Sigmoid colon (tissue), 7 donors: ENCODE results near the gene TBC1D23. TPM values are rescaled to one million over a fixed set of nuclear protein-coding genes. Genes with fewer than 3 reads are reported as not detected.
A peak's percentile ranks its signal among the peaks of the same experiment; 100 is the strongest.

Source experiments
- DNase-seq: peaks from one replicate; pipeline ENCODE4 v3.0.0-alpha.2; 2019
- H3K27ac ChIP-seq, 4 donors: fragments of 200-600 bp; sonication (generic); one replicate each; pipeline ENCODE4 v1.5.1; 2016 to 2019; ENCODE audit warnings: mild to moderate bottlenecking in 1 of 4
- H3K27me3 ChIP-seq, 3 donors: fragments of 200-600 bp; sonication (generic); one replicate each; pipeline ENCODE4 v1.5.1; 2019; ENCODE audit warnings: mild to moderate bottlenecking in 1 of 3
- H3K36me3 ChIP-seq, 4 donors: fragments of 200-600 bp; sonication (generic); one replicate each; pipeline ENCODE4 v1.5.1; 2016 to 2019
- H3K4me1 ChIP-seq, 4 donors: fragments of 200-600 bp; sonication (generic); one replicate each; pipeline ENCODE4 v1.5.1; 2017 to 2019
- H3K4me3 ChIP-seq, 4 donors: fragments of 200-600 bp; sonication (generic); one replicate each; pipeline ENCODE4 v1.5.1; 2017 to 2019; ENCODE audit warnings: mild to moderate bottlenecking in 2 of 4, moderate library complexity in 1 of 4
- H3K9me3 ChIP-seq, 4 donors: fragments of 200-600 bp in 3 of 4; sonication (generic) in 3 of 4; one replicate each; pipeline versions ENCODE4 v1.5.1 to v1.6.1; 2013 to 2019
- EP300 ChIP-seq, 4 donors: sonication (generic); formaldehyde crosslinking; IDR thresholded peaks; one replicate each; pipeline ENCODE4 v1.6.1; 2017; ENCODE audit warnings: antibody characterized with exemption in 4 of 4
- POLR2A ChIP-seq, 2 donors: fragments of 450-650 bp; IDR thresholded peaks; one replicate each; pipeline ENCODE4 v1.6.1; 2016; ENCODE audit warnings: antibody characterized with exemption in 2 of 2, mild to moderate bottlenecking in 2 of 2, moderate library complexity in 2 of 2
- POLR2AphosphoS5 ChIP-seq, 4 donors: sonication (generic); formaldehyde crosslinking; IDR thresholded peaks; one replicate each; pipeline ENCODE4 v1.6.1; 2017; ENCODE audit warnings: antibody characterized with exemption in 4 of 4
- WGBS, 2 donors: extraction: QIAGEN DNeasy Blood & Tissue Kit; methylation state at CpG; one replicate each; pipeline ENCODE4 v1.1.7; 2013; 5-methylcytosine and 5-hydroxymethylcytosine counted together
- intact Hi-C: fragments of 100-400 bp; cut with DNase I; formaldehyde crosslinking; loops from one replicate; pipeline ENCODE4 v1.15.1; 2023
- polyA plus RNA-seq, 3 donors: library from polyadenylated mRNA; stranded (reverse); fragments of 200-250 nt; gene quantifications; one replicate each; pipeline ENCODE4 v1.2.3, GENCODE V29; 2013
- total RNA-seq, 4 donors: library from RNA; depleted of rRNA; stranded (reverse); fragments of >200 nt; gene quantifications; one replicate each; pipeline ENCODE4 v1.1.0, GENCODE V29; 2016
- TF ChIP-seq, protein P1 (sequence below), 4 experiments: fragments of 450-650 bp in 3 of 4; fragments of 200-600 bp in 1 of 4; IDR thresholded peaks; one replicate each; pipeline ENCODE4 v1.5.1; 2016 to 2019; ENCODE audit warnings: antibody characterized with exemption in 4 of 4, mild to moderate bottlenecking in 3 of 4, moderate library complexity in 2 of 4
- donor health status: healthy with polysubstance abuse.
- donor health status: Bipolar disorder and iron deficiency.
- donor health status: healthy.

TBC1D23 gene
- total and polyA plus RNA-seq, 7 donors = 16.0 to 34.9 (median 31.3) TPM

DNA sequence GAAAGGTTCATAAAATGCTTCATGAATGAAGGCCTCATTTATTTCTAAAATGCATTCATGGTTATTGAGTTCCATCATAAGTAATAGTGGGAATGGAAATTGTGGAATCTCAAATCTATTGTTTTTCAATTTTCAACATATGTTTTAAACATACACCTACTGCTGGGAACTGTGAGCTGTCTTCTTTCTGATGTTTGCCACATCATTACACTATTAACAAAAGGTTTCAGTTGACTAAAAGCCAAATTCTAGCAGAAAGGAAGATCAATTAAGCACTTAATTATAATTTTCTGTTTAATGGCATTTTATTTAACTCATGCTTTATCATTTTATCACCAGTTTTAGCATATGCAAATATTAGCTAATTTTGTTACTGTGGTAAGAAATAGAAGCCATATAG, 13.8 kb upstream of the TBC1D23 start:
- Histone ChIP-seq H3K4me1 (no peaks in the 10 kb centered on the region), H3K27ac (no peak overlapping the region), H3K27me3 (no peaks in the 10 kb centered on the region), H3K9me3 (no peaks in the 10 kb centered on the region), H3K4me3 (no peak overlapping the region), H3K36me3 (no peaks in the 10 kb centered on the region)
- no peak for DNase-seq
- intact Hi-C loops = no loop called here
- TF ChIP-seq, protein P1, sequence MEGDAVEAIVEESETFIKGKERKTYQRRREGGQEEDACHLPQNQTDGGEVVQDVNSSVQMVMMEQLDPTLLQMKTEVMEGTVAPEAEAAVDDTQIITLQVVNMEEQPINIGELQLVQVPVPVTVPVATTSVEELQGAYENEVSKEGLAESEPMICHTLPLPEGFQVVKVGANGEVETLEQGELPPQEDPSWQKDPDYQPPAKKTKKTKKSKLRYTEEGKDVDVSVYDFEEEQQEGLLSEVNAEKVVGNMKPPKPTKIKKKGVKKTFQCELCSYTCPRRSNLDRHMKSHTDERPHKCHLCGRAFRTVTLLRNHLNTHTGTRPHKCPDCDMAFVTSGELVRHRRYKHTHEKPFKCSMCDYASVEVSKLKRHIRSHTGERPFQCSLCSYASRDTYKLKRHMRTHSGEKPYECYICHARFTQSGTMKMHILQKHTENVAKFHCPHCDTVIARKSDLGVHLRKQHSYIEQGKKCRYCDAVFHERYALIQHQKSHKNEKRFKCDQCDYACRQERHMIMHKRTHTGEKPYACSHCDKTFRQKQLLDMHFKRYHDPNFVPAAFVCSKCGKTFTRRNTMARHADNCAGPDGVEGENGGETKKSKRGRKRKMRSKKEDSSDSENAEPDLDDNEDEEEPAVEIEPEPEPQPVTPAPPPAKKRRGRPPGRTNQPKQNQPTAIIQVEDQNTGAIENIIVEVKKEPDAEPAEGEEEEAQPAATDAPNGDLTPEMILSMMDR (IDR thresholded peaks at IDR 0.05) = no peak
- TF ChIP-seq POLR2A (IDR thresholded peaks at IDR 0.05) (no peak), EP300 (IDR thresholded peaks at IDR 0.05) (no peak), POLR2AphosphoS5 (IDR thresholded peaks at IDR 0.05) (no peak)

DNA sequence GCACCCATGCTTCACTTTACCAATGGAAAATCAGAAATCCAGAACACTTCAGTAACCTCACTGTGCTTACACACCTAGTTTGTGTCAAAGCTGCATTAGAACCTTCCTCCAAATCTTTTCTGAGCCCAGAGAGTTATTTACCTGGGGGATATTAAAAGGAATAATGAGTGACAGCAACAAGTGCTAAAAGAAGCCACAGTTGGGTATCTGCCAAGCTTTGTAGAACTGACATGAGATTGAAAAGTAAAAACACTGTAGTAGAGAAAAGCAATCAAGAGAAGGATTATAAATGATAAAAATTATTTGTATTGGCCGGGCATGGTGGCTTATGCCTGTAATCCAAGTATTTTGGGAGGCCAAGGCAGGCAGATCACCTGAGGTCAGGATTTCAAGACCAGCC, 8.8 kb upstream of the TBC1D23 start:
- H3K36me3 ChIP-seq = no peaks in the 10 kb centered on the region
- H3K9me3 ChIP-seq = no peaks in the 10 kb centered on the region
- DNase-seq = no peak
- intact Hi-C loops = no loop called here
- TF ChIP-seq, protein P1 (IDR thresholded peaks at IDR 0.05) = no peak
- no peak for TF ChIP-seq POLR2AphosphoS5 (IDR thresholded peaks at IDR 0.05)
- TF ChIP-seq EP300 (IDR thresholded peaks at IDR 0.05) = no peak
- no peak for TF ChIP-seq POLR2A (IDR thresholded peaks at IDR 0.05)
- H3K4me1 ChIP-seq = peaks cover 0 to 15% (median 13%) of the 10 kb centered on the region in 4 donors
- WGBS, 2 donors = 77 to 91% methylated on average over 1 of the region's 1 CpG
- H3K4me3 ChIP-seq = no peak overlapping the region
- no peaks in the 10 kb centered on the region for H3K27me3 ChIP-seq
- H3K27ac ChIP-seq = no peak overlapping the region

DNA sequence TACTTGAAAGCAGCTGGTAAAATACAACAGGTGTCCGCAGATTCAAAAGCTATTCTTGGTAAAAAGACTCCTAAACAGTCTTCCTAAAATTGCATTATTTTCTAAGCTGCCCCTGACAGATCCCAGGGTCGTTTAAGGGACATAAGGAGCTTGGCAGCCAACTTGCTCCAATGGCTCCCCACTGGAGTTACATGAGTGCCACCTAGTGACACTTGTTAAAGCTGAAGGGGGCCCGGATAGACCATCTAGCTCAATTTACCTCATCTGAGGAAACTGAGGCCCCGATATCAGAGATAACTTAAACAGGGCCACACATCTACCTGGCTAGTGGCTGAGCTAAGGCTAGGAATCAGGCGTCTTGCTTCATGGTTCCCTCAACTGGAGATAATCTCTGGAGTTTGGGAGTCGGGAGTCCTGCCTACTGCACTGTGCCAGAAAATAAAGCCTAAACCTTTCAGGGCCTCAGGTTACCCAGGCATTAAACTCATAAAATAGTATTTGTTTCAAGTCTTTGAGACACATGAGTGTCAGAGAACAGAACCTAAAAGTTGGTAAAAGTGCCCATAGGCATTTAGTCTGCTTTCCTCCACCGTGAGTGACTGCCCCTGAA, 6.5 kb upstream of the TBC1D23 start:
- H3K27ac ChIP-seq = peak overlapping the region; percentile 16 to 73 (median 58)
- H3K27me3 ChIP-seq = no peaks in the 10 kb centered on the region
- intact Hi-C loops = loop anchor here (2.0 kb wide), 2 partner anchors 185 to 421 kb away; no protein-coding TSS in a partner anchor
- DNase-seq = peak; percentile 82
- TF ChIP-seq EP300 (IDR thresholded peaks at IDR 0.05) = no peak
- peak in 3 of 4 donors; percentile 15 to 42 (median 26) for TF ChIP-seq POLR2AphosphoS5 (IDR thresholded peaks at IDR 0.05)
- TF ChIP-seq, protein P1 (IDR thresholded peaks at IDR 0.05) = peak; percentile 63 to 71 (median 68)
- TF ChIP-seq POLR2A (IDR thresholded peaks at IDR 0.05) = no peak
- no peaks in the 10 kb centered on the region for H3K9me3 ChIP-seq
- H3K4me3 ChIP-seq = no peak overlapping the region
- no peaks in the 10 kb centered on the region for H3K36me3 ChIP-seq
- WGBS, 2 donors = 32 to 41% methylated on average over 7 of the region's 7 CpGs
- peaks cover 0 to 15% (median 13%) of the 10 kb centered on the region in 4 donors for H3K4me1 ChIP-seq

DNA sequence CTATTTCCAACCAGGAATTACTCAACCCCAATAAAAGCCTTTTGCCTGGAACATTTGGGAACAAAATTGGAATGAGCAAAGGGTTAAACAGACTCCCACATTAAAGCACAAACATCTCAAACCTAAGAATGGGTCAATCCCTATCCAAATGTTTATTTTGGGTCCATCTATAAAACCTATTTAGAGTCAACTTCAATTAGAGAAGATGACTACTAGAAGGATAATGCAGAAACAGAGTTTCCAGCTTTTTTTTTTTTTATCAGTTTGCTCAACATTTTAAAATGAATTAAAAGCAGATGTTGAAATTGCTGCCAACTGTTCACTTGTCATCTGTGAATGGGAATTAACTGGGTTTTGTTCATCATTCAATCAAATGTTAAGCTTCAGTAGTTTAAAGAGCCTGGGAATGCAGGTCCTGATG, 4.1 kb upstream of the TBC1D23 start:
- TF ChIP-seq POLR2AphosphoS5 (IDR thresholded peaks at IDR 0.05) = no peak
- Histone ChIP-seq H3K27me3 (no peaks in the 10 kb centered on the region), H3K4me1 (peaks cover 0 to 30% (median 24%) of the 10 kb centered on the region in 4 donors), H3K36me3 (no peaks in the 10 kb centered on the region), H3K9me3 (no peaks in the 10 kb centered on the region), H3K4me3 (no peak overlapping the region), H3K27ac (no peak overlapping the region)
- no peak for DNase-seq
- intact Hi-C loops = no loop called here

DNA sequence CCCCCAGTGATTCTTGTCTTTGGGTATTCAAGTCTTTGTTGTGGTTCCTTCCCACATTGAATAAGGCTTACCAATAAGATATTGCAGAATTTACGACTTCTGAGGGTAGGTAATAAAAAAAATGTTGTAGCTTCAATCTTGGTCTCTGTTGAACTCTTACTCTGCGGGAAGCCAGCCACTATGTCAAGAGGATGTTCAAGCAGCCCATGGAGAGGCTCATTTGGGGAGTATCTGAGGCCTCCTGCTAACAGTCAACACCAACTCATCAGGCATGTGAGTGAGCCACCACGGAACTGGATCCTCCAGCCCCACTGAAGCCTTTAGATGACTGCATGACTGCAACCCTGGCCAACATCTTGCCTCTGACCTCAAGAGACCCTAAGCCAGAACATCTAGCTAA, 3.2 kb upstream of the TBC1D23 start:
- Histone ChIP-seq H3K27ac (no peak overlapping the region), H3K36me3 (no peaks in the 10 kb centered on the region), H3K27me3 (no peaks in the 10 kb centered on the region), H3K4me1 (peaks cover 0 to 38% (median 32%) of the 10 kb centered on the region in 4 donors), H3K9me3 (no peaks in the 10 kb centered on the region), H3K4me3 (no peak overlapping the region)
- no peak for TF ChIP-seq POLR2AphosphoS5 (IDR thresholded peaks at IDR 0.05)
- TF ChIP-seq POLR2A (IDR thresholded peaks at IDR 0.05) = no peak
- TF ChIP-seq, protein P1 (IDR thresholded peaks at IDR 0.05) = no peak
- TF ChIP-seq EP300 (IDR thresholded peaks at IDR 0.05) = no peak
- WGBS, 2 donors = 78 to 84% methylated on average over 3 of the region's 3 CpGs
- DNase-seq = no peak
- intact Hi-C loops = no loop called here
